Islet of Langerhans (tissue), 1 donor: Measurements from ENCODE around the gene NFATC2.

ENCODE experiments used
- FAIRE-seq: peaks from one replicate; lab custom pipeline; 2011; peaks lifted over from hg19 to GRCh38; lab: Jason Lieb, UNC

NFATC2 gene

DNA sequence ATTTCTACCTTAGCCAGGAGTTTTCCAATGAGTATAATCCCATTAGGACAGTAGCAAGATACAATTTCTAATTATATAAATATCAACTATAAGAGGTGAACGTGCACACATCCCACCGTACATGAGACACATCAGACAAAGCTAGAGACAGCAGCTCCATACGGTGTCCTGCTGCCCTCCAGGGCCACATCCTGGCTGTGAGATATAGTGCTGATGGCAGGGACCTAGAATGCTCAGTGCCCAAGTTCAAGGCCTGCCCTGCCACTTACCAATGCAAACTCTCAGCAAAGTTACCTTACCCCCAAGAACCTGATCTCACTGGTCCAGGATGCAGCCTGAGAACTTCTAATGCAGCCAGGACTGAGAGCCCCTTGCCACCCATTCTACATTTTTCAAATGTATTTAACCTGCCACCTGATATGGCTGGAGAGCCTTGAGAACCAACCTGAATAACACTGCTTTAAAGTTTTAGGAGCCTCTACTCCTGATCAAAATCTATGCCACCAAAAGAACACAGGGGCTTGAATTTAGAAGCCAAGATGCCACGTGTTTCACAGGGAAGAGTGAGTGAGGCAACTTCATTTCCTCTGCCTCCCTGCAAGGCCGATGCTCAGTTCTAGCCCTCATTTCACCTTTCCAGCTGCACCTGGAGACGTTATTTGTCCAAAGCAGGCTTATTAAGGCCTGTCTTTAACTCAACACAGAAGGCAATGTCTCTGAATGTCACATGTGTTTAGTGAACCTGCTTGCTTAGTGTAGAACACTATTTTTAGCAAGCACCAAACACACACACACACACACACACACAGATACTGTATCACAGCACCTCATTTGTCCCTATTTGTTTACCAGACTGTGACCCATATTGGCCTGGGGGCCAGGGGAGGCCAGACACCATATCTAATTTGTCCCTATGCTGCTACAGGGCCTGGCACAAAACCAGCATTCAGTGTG lies 6.1 kb downstream of the NFATC2 start:
- FAIRE-seq, result no peak

- no peak for FAIRE-seq
Observed at GRCh38 chr20:51535674-51536073, 6.8 kb downstream of the NFATC2 start.

DNA sequence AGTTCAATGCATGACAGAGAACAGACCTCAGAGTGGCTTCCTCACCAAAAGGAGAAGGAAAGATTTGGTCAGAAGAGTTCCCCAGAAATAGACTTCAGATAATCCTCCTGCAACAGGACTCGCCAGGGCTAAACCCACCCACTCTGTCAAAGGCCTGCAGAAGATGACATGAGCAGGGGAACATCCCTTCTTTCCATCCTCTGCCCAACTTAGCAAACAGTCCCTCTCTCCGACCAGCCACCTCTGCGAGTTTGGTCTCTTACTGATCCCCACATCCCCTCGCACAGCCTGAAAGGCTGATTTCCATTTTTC lies 7.5 kb downstream of the NFATC2 start:
- FAIRE-seq, result no peak

- no peak for FAIRE-seq
Observed at GRCh38 chr20:51533291-51534172, 9.0 kb downstream of the NFATC2 start.

GRCh38 chr20:51532577-51533191 lies 9.8 kb downstream of the NFATC2 start:
- FAIRE-seq, result no peak

DNA sequence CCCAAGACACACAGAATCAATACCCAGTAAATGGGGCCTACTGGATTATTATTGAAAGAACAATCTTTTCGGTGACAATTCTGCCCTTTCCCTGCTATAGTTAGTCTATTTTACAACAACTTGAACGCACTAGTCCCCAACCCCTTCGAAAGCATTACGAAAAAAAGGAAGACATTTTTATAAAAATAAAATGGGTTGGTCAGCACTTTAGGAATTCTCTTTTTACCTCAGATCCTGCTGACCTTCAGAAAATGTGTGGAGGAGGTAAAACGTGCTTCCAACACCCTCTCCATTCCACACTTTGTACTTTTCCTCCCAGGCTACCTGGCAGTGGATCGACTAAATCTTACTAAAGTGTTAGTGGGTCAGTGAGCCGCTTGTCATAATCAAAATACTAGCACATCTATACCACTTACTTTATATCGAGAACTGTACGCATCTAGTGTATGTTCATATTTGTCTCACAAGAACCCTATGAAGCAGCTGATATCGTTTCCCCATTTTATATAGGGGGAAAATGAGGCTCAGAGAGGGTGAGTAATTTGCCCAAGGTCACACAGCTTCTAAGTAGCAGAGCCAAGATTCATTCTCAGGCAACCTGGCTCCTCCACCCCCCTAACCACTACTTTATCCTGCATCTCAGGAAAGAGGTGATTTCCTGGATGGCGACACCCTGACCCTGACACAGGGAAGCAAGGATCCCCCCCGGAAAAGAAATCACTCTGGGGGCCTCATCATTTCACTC lies 10.6 kb downstream of the NFATC2 start:
- no peak for FAIRE-seq

DNA sequence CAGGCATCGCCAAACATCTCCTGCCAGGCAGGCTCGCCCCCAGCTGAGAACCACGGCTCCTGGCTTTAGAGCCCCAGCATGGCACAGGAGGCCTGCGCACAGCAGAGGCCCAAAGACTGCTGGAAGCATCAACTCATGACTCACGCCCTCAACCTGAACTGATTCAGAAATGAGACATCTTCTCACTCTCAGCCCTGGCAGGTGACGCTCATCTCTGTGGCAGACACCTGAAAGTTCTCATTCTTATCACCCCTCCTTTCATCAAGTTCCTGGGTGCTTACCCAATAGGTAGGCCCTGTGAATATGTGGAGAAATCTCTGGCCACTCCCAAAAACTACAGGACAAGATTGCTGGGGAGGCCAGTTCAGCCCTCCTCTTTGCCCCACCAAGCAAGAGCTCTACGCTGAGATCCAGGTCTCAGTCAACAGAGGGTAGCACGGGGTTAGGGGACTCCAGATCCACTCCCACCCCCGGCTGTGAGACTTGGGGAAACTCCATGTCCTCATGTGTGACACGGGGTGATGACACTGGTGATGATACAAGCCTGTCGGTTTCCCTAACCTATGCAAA lies 11.3 kb downstream of the NFATC2 start:
- FAIRE-seq, result no peak

DNA sequence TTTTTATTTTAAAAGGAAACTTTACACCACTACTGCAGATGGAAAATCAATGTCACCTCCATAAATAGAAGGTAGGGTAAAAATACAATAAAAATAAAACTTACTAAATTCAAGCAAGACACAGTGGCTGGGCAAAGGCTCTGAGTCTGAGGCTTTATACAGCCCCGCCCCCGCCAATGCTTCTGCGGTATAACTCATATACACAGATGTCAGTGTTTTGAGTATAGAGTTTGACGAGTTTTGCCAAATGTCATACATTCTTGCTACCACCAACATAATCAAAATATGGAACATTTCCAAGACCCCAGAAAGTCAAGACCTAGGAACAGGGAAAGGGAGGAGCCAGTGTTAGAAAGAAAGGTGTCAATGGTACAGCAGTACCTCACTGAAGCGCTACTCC lies 12.8 kb downstream of the NFATC2 start:
- no peak for FAIRE-seq

DNA sequence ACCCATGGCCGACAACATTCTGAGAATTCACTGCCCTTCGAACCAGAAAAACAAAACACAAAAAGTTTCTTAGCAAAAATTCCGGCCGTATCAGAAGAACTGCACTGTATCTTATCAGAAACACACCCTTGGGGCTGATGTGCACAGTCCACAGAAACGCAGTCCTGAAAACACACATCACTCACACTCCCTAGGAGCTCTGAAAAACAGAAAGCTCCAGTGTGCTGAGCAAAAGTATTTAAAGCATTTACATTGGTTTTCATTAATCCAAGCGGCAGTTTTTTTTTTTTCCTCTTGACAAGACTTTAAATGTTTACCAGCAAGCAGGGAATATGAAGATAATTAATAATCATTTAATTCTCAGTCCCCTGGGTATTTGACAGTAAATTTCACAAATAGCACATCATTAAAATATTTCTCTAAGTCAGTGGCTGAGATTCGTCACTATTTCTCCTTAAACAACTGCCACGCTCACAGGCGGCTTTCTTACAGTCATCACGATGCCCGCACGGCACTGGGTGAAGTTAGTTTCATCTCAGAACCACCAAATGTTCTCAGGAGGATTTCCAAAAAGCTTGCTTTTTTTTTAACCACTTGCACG lies 13.3 kb downstream of the NFATC2 start:
- no peak for FAIRE-seq

DNA sequence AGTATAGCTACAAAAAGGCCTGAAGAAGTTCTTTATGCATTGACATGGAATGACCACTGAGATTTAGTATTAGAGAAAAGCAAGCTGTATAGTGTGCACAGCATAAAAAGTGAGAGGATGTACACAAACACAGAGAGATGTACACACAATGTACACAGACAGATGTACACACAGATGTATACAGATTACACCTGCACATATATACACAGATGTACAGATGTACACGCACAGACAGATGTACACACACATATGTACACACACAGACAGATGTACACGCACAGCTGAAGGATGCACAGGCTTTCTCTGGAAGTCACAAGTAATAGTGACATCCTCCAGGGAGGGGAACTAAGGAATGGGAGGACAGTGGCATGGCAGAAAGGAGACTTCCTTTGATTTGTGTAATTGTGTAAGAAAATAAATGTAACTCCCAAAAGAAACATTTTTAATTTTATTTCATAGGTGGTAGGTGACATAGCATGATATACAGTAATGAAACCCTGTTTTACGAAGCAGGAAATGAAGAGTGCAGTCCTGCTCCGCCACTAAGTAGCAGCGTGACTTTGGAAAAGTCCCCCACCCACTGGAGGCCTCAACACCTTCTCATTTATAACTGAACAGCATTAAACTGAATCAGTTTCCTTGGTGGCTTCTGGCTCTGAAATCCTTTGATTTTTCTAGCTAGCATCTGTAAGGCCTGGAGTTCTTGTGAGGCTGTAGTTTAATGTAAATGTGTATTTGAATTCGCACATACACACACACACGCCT lies 14.1 kb downstream of the NFATC2 start:
- FAIRE-seq, result no peak

DNA sequence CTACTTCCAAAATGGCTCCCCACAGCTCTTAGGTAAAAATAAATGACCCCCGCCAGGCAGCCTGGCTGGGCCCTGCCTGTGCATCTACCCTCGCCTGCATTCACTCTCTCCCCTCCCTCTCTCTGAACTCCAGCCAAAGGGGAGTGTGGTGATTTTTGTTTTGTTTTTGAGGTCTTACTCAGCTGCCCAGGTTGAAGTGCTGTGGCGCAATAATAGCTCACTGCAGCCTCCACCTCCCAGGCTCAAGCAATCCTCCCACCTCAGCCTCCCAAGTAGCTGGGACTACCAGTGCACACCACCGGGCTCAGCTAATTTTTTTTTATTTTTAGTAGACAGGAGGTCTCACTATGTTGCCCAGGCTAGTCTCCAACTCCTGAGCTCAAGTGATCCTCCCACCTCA lies 15.8 kb downstream of the NFATC2 start:
- no peak for FAIRE-seq

- no peak for FAIRE-seq
Observed at GRCh38 chr20:51526106-51526470, 16.4 kb downstream of the NFATC2 start.

- FAIRE-seq, result no peak
Observed at GRCh38 chr20:51525241-51526105, 17.0 kb downstream of the NFATC2 start.

- no peak for FAIRE-seq
Observed at GRCh38 chr20:51523276-51524013, 19.1 kb downstream of the NFATC2 start.

DNA sequence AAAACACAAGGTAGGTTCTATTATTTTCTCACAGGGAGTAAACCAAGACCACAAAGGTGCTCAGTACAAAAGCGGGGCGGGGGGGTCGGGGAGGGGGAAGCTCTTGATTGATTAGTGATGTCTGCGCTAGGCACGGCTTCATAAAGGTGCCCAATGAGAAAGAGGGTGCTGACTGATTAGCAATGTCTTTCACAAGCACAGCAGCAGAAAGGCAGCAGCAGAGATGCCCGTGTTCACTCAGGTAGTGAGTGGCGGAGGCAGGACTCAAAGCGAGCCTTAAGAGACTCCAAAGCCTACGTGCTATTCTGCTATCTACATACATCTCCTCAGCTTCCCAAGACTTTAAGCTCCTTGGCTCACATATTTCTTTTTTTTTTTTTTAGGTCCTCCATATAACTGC lies 20.3 kb downstream of the NFATC2 start:
- FAIRE-seq, result no peak

GRCh38 chr20:51517839-51518238 lies 24.7 kb downstream of the NFATC2 start:
- no peak for FAIRE-seq

DNA sequence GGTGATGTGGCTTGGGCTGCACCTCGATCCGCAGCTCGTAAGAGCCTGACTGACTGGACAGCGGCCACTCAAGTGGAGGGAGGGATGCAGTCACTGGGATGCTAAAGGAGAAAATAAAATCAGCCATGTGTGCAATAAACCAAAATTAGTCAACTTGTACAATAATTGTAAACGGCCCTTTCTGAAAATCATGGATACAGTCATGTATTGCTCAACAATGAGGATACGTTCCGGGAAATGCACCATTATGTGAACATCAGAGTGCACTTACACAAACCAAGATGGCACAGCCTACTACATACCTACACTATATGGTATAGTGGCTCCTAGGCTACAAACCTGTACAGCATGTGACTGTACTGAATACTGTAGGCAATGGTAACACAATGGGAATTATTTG lies 25.7 kb downstream of the NFATC2 start:
- no peak for FAIRE-seq

DNA sequence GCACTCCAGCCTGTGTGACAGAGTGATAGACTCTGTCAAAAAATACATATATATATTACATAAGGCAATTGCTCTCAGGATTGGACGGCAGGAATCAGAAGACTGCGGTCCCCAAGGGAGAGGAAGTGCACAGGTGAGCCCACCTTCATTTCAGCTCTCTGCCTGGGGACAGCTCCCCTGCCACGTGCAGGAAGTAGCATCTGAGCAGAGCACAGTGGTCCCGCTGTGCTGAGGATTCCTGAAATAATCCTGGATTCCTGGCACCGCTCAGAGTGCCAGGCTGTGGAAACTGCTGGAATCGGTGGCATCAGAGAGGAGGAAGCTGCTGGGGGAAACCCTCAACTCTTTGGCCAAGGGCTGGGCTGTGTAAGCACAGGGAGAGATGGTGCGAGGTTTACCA lies 27.7 kb downstream of the NFATC2 start:
- FAIRE-seq, result no peak

DNA sequence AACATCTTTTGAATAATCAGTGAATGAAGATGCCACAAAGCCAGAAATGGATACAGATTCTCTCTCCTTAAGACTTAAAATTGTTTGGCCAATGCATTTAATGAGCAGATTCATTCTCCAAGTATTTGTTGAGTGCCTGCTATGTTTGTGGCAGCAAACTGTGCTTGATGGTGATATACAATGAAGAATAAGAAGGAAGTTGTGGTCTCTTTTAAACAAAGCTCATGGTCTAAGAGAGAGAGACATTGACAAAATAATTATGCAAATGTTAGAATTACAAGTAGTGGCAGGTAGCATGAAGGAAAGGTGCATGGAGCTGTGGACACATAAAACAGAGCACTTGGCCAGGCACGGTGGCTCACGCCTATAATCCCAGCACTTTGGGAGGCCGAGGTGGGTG lies 28.3 kb downstream of the NFATC2 start:
- FAIRE-seq, result no peak
